ENCODE measurements around the gene IMMT. TPM values are rescaled to one million over a fixed set of nuclear protein-coding genes. Genes with fewer than 3 reads are reported as not detected.

Gene IMMT
- total and polyA plus RNA-seq, 2 donors (not counting 1 experiment from before 2014, with no cell fraction given): 23.5 to 66.0 TPM

DNA sequence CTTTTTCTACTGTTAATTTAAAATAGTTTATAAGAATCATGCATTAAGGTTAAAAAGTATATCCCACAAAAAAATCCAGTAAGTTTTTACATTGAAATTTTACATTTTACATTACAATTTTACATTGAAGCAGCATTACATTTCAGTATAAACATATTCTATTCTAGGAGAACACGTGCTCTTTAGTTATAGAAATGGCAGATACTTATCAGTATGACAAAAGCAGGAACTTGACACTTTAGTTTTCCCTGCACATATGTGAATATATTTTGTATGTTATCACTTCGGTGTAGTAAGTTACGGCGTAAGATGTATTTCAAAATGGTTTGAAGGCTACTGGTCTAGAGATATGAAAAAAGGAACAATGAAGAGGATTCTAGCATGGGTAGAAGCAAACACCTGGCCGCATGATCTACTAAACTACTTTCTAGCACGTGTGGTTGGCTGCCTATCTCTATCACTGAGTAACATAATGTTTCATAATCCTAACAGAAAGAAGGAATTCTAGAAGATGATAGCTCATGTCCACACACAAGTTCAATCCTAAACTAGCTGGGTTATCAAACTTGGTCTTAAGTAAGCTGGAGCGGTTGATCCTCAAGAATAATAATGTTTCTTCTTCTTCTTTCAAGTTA, 5.4 kb downstream of the IMMT start:
- peaks cover 0 to 7% of the 10 kb centered on the region in 2 experiments for H3K36me3 ChIP-seq (replicated peaks in 1 of 2; ENCODE audit: control extremely low read depth in 1 of 2, control insufficient read depth in 1 of 2, extremely low read depth in 1 of 2, insufficient read depth in 2 of 2, low read length in 1 of 2)
- no peak overlapping the region for H3K4me3 ChIP-seq (ENCODE audit: control extremely low read depth in 1 of 5, extremely low read depth in 1 of 5, insufficient read depth in 1 of 5, low read depth in 2 of 5, low read length in 4 of 5)
- WGBS (ENCODE audit: insufficient coverage): 100% methylated on average over 3 of the region's 7 CpGs
- ChIA-PET CTCF (no interaction called here), POLR2A (no interaction called here)
- Mint-ChIP-seq H3K4me3 (no peak overlapping the region), H3K4me1 (peaks cover 65% of the 10 kb centered on the region), H3K27ac (no peak overlapping the region), H3K9me3 (ENCODE audit: insufficient read depth) (no peaks in the 10 kb centered on the region), H3K27me3 (no peaks in the 10 kb centered on the region)
- no peak overlapping the region for H3K27ac ChIP-seq (ENCODE audit: low read length in 2 of 2)
- H3K9ac ChIP-seq (ENCODE audit: low read length): no peak overlapping the region
- DNase-seq (no peak), ATAC-seq (ENCODE audit: low read depth) (no peak)
- TF ChIP-seq, protein P1, sequence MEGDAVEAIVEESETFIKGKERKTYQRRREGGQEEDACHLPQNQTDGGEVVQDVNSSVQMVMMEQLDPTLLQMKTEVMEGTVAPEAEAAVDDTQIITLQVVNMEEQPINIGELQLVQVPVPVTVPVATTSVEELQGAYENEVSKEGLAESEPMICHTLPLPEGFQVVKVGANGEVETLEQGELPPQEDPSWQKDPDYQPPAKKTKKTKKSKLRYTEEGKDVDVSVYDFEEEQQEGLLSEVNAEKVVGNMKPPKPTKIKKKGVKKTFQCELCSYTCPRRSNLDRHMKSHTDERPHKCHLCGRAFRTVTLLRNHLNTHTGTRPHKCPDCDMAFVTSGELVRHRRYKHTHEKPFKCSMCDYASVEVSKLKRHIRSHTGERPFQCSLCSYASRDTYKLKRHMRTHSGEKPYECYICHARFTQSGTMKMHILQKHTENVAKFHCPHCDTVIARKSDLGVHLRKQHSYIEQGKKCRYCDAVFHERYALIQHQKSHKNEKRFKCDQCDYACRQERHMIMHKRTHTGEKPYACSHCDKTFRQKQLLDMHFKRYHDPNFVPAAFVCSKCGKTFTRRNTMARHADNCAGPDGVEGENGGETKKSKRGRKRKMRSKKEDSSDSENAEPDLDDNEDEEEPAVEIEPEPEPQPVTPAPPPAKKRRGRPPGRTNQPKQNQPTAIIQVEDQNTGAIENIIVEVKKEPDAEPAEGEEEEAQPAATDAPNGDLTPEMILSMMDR (IDR thresholded peaks at IDR 0.05): no peak
- TF ChIP-seq EZH2 (IDR thresholded peaks at IDR 0.05; ENCODE audit: borderline replicate concordance, insufficient read depth, low read depth, low read length, poor library complexity, severe bottlenecking): no peak
- H3K4me2 ChIP-seq (replicated peaks; ENCODE audit: low read depth, low read length, poor library complexity, severe bottlenecking): no peak overlapping the region
- no peaks in the 10 kb centered on the region for H3K9me3 ChIP-seq (ENCODE audit: control extremely low read depth in 1 of 3, control insufficient read depth in 2 of 3, insufficient read depth in 1 of 3, low read length in 2 of 3)
- peaks cover 17% of the 10 kb centered on the region for H4K20me1 ChIP-seq (ENCODE audit: control insufficient read depth, insufficient read depth, low read length, poor library complexity, severe bottlenecking)
- intact Hi-C loops (cut with micrococcal nuclease): no loop called here
- no peak overlapping the region for H2AFZ ChIP-seq (ENCODE audit: insufficient read depth, low read depth, low read length, poor library complexity, severe bottlenecking)
- H3K27me3 ChIP-seq (replicated peaks in 1 of 4; ENCODE audit: control extremely low read depth in 1 of 4, control insufficient read depth in 3 of 4, insufficient read depth in 4 of 4, low read length in 3 of 4): no peaks in the 10 kb centered on the region
- H3K79me2 ChIP-seq (ENCODE audit: control insufficient read depth, insufficient read depth, low read length): peaks cover 95% of the 10 kb centered on the region
- peaks cover 37 to 42% of the 10 kb centered on the region in 2 donors for H3K4me1 ChIP-seq (ENCODE audit: control insufficient read depth in 2 of 2, insufficient read depth in 2 of 2, low read length in 2 of 2)

DNA sequence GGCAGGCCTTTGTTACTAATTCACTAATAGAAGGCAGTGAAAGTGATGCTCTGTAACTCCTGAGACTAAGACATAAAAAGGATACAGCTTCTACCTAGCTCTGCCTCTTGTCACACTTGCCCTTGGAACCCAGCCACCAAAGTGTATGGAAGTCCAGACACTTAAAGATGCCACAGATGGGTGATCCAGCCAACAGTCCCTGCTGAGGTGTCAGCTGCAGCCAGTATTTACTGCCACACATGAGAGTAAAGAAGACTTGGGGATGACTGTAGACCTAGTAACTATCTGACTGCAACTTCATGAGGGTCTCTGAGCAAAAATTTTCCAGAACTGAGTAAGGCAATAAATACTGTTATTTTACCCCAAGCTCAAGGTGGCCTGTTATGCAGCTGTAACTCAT, 8.8 kb downstream of the IMMT start:
- Histone ChIP-seq H2AFZ (ENCODE audit: insufficient read depth, low read depth, low read length, poor library complexity, severe bottlenecking) (no peak overlapping the region), H3K36me3 (replicated peaks in 1 of 2; ENCODE audit: control extremely low read depth in 1 of 2, control insufficient read depth in 1 of 2, extremely low read depth in 1 of 2, insufficient read depth in 2 of 2, low read length in 1 of 2) (peaks cover 0 to 7% of the 10 kb centered on the region in 2 experiments), H3K9ac (ENCODE audit: low read length) (peak overlapping the region; percentile 24), H3K4me2 (replicated peaks; ENCODE audit: low read depth, low read length, poor library complexity, severe bottlenecking) (peak overlapping the region; percentile 50), H3K27ac (ENCODE audit: low read length in 2 of 2) (peak overlapping the region in 1 of 2 donors; percentile 88), H3K4me1 (ENCODE audit: control insufficient read depth in 2 of 2, insufficient read depth in 2 of 2, low read length in 2 of 2) (peaks cover 31 to 36% of the 10 kb centered on the region in 2 donors), H3K79me2 (ENCODE audit: control insufficient read depth, insufficient read depth, low read length) (peaks cover 98% of the 10 kb centered on the region), H3K9me3 (ENCODE audit: control extremely low read depth in 1 of 3, control insufficient read depth in 2 of 3, insufficient read depth in 1 of 3, low read length in 2 of 3) (no peaks in the 10 kb centered on the region), H4K20me1 (ENCODE audit: control insufficient read depth, insufficient read depth, low read length, poor library complexity, severe bottlenecking) (peaks cover 5% of the 10 kb centered on the region), H3K4me3 (ENCODE audit: control extremely low read depth in 1 of 5, extremely low read depth in 1 of 5, insufficient read depth in 1 of 5, low read depth in 2 of 5, low read length in 4 of 5) (no peak overlapping the region), H3K27me3 (replicated peaks in 1 of 4; ENCODE audit: control extremely low read depth in 1 of 4, control insufficient read depth in 3 of 4, insufficient read depth in 4 of 4, low read length in 3 of 4) (no peaks in the 10 kb centered on the region)
- Mint-ChIP-seq H3K27me3 (no peaks in the 10 kb centered on the region), H3K27ac (peak overlapping the region; percentile 84), H3K4me1 (peaks cover 58% of the 10 kb centered on the region), H3K9me3 (ENCODE audit: insufficient read depth) (no peaks in the 10 kb centered on the region), H3K4me3 (peak overlapping the region; percentile 58)
- TF ChIP-seq EZH2 (IDR thresholded peaks at IDR 0.05; ENCODE audit: borderline replicate concordance, insufficient read depth, low read depth, low read length, poor library complexity, severe bottlenecking): no peak
- TF ChIP-seq, protein P1 (IDR thresholded peaks at IDR 0.05): no peak
- ATAC-seq (ENCODE audit: low read depth) (peak; percentile 39), DNase-seq (no peak)
- intact Hi-C loops (cut with micrococcal nuclease): no loop called here
- CTCF ChIA-PET: interaction anchor here (1.8 kb wide), 1 partner anchor 9 kb away, joined by 4 read pairs; the partner anchor contains the start of gene IMMT
- POLR2A ChIA-PET: no interaction called here

All from B cell (primary cell).